Suprapubic skin (tissue), 4 donors: ENCODE data around the gene KLK11. TPM values are rescaled to one million over a fixed set of nuclear protein-coding genes. Genes with fewer than 3 reads are reported as not detected.
A peak's percentile ranks its signal among the peaks of the same experiment; 100 is the strongest.

ENCODE experiments used
- DNase-seq, 2 donors: peaks; one replicate each; pipeline ENCODE4 v3.0.0-alpha.2; 2019; ENCODE audit warnings: low spot score in 2 of 2
- H3K27ac ChIP-seq: fragments of 200-600 bp; sonication (generic); one replicate; pipeline ENCODE4 v1.5.1; 2019
- H3K27me3 ChIP-seq: fragments of 200-600 bp; sonication (generic); one replicate; pipeline ENCODE4 v1.5.1; 2019
- H3K36me3 ChIP-seq: fragments of 200-600 bp; sonication (generic); one replicate; pipeline ENCODE4 v1.5.1; 2019
- H3K4me1 ChIP-seq: fragments of 200-600 bp; sonication (generic); one replicate; pipeline ENCODE4 v1.5.1; 2019
- H3K4me3 ChIP-seq: fragments of 200-600 bp; sonication (generic); one replicate; pipeline ENCODE4 v1.5.1; 2019; ENCODE audit warnings: mild to moderate bottlenecking
- H3K9me3 ChIP-seq: fragments of 200-600 bp; sonication (generic); one replicate; pipeline ENCODE4 v1.5.1; 2019
- CTCF ChIP-seq, 2 donors: fragments of 200-600 bp in 1 of 2; fragments of 450-650 bp in 1 of 2; sonication (generic) in 1 of 2; IDR thresholded peaks; one replicate each; pipeline ENCODE4 v1.5.1; 2016 to 2019; ENCODE audit warnings: antibody characterized with exemption in 2 of 2, mild to moderate bottlenecking in 1 of 2, moderate library complexity in 1 of 2
- EP300 ChIP-seq: sonication (generic); formaldehyde crosslinking; IDR thresholded peaks from one replicate; pipeline ENCODE4 v1.6.1; 2017; ENCODE audit warnings: antibody characterized with exemption
- POLR2A ChIP-seq, 2 donors: fragments of 450-650 bp; IDR thresholded peaks; one replicate each; pipeline ENCODE4 v1.6.1; 2017; ENCODE audit warnings: antibody characterized with exemption in 2 of 2, mild to moderate bottlenecking in 2 of 2, moderate library complexity in 2 of 2
- POLR2AphosphoS5 ChIP-seq, 3 donors: sonication (generic); formaldehyde crosslinking; IDR thresholded peaks; one replicate each; pipeline ENCODE4 v1.6.1; 2017; ENCODE audit warnings: antibody characterized with exemption in 3 of 3
- WGBS: methylation state at CpG from one replicate; pipeline ENCODE4 v1.1.5; 2018; 5-methylcytosine and 5-hydroxymethylcytosine counted together
- total RNA-seq, 4 donors: library from RNA; depleted of rRNA; stranded (reverse); fragments of >200 nt; gene quantifications; one replicate each; pipeline ENCODE4 v1.1.0, GENCODE V29; 2016

KLK11 gene
- total RNA-seq, 4 donors from 2014 or later: 173 to 372 (median 269) TPM

GRCh38 chr19:51001515-51001914 lies 24.9 kb downstream of the KLK11 start, which contains the start of gene KLK8:
Gene KLK8 (minus strand): TSS chr19:51001604. CDS start chr19:51001167, 437 bp downstream.
- H3K4me1 ChIP-seq: peaks cover 21% of the 10 kb centered on the region
- DNase-seq: no peak
- H3K4me3 ChIP-seq: peak within 1 kb of the TSS; percentile 35
- H3K27me3 ChIP-seq: peaks cover 50% of the 10 kb centered on the region
- peak within 1 kb of the TSS; percentile 65 for H3K27ac ChIP-seq
- H3K9me3 ChIP-seq: no peaks in the 10 kb centered on the region
- WGBS: 15% methylated on average over 7 of the region's 7 CpGs
- H3K36me3 ChIP-seq: no peaks in the 10 kb centered on the region
- no peak for TF ChIP-seq POLR2AphosphoS5 (IDR thresholded peaks at IDR 0.05)
- no peak for TF ChIP-seq POLR2A (IDR thresholded peaks at IDR 0.05)
- no peak for TF ChIP-seq CTCF (IDR thresholded peaks at IDR 0.05)
- TF ChIP-seq EP300: no peak

GRCh38 chr19:51000981-51001380 lies 25.4 kb downstream of the KLK11 start:
- DNase-seq: no peak
- 31% methylated on average over 15 of the region's 16 CpGs for WGBS
- Histone ChIP-seq H3K27ac (peak overlapping the region; percentile 65), H3K36me3 (no peaks in the 10 kb centered on the region), H3K4me1 (peaks cover 21% of the 10 kb centered on the region), H3K4me3 (peak overlapping the region; percentile 35), H3K9me3 (no peaks in the 10 kb centered on the region), H3K27me3 (peaks cover 46% of the 10 kb centered on the region)
- TF ChIP-seq POLR2AphosphoS5 (IDR thresholded peaks at IDR 0.05) (no peak), POLR2A (IDR thresholded peaks at IDR 0.05) (no peak), CTCF (IDR thresholded peaks at IDR 0.05) (no peak), EP300 (no peak)

GRCh38 chr19:51000426-51000825 lies 26.0 kb downstream of the KLK11 start:
- peak overlapping the region; percentile 35 for H3K4me3 ChIP-seq
- DNase-seq: no peak
- H3K36me3 ChIP-seq: no peaks in the 10 kb centered on the region
- TF ChIP-seq POLR2AphosphoS5 (IDR thresholded peaks at IDR 0.05) (no peak), POLR2A (IDR thresholded peaks at IDR 0.05) (no peak), EP300 (no peak), CTCF (IDR thresholded peaks at IDR 0.05) (no peak)
- no peaks in the 10 kb centered on the region for H3K9me3 ChIP-seq
- peaks cover 46% of the 10 kb centered on the region for H3K27me3 ChIP-seq
- 94% methylated on average over 3 of the region's 10 CpGs for WGBS
- no peak overlapping the region for H3K27ac ChIP-seq
- peaks cover 21% of the 10 kb centered on the region for H3K4me1 ChIP-seq

- TF ChIP-seq CTCF (IDR thresholded peaks at IDR 0.05) (no peak), EP300 (no peak), POLR2A (IDR thresholded peaks at IDR 0.05) (no peak), POLR2AphosphoS5 (IDR thresholded peaks at IDR 0.05) (no peak)
- Histone ChIP-seq H3K27me3 (peaks cover 45% of the 10 kb centered on the region), H3K4me3 (no peak overlapping the region), H3K27ac (no peak overlapping the region), H3K36me3 (no peaks in the 10 kb centered on the region), H3K4me1 (peaks cover 21% of the 10 kb centered on the region), H3K9me3 (no peaks in the 10 kb centered on the region)
- WGBS: 63% methylated on average over 4 of the region's 4 CpGs
- DNase-seq: no peak
Observed at GRCh38 chr19:50998686-50999085, 27.7 kb downstream of the KLK11 start.

- TF ChIP-seq EP300 (no peak), POLR2A (IDR thresholded peaks at IDR 0.05) (no peak), CTCF (IDR thresholded peaks at IDR 0.05) (no peak), POLR2AphosphoS5 (IDR thresholded peaks at IDR 0.05) (no peak)
- WGBS: 72% methylated on average over 5 of the region's 5 CpGs
- DNase-seq: no peak
- Histone ChIP-seq H3K36me3 (no peaks in the 10 kb centered on the region), H3K4me1 (peaks cover 21% of the 10 kb centered on the region), H3K9me3 (no peaks in the 10 kb centered on the region), H3K27me3 (peaks cover 39% of the 10 kb centered on the region), H3K27ac (no peak overlapping the region), H3K4me3 (no peak overlapping the region)
Observed at GRCh38 chr19:50998061-50998460, 28.4 kb downstream of the KLK11 start.
